GM19467 (cell line): ENCODE data around the gene FHAD1.
"Not testable (repeated sequence)": the region's sequence is repeated elsewhere in the genome, so short reads cannot be mapped to it uniquely, and the experiment has no call there.

Experiments
- ATAC-seq: cut with Tn5 transposase; IDR thresholded peaks from one replicate; pipeline ENCODE4 v1.9.1; 2021; ENCODE audit warnings: mild to moderate bottlenecking, moderate library complexity; ENCODE audit not compliant: unreplicated experiment

FHAD1 gene

GRCh38 chr1:15303935-15304334, 56.9 kb downstream of the FHAD1 start:
- ATAC-seq, result no peak

- no peak for ATAC-seq
Observed at GRCh38 chr1:15304708-15305467, 57.9 kb downstream of the FHAD1 start.

- no peak for ATAC-seq
Observed at GRCh38 chr1:15305468-15305770, 58.4 kb downstream of the FHAD1 start.

- ATAC-seq, result not testable (repeated sequence)
Observed at GRCh38 chr1:15306352-15306751, 59.3 kb downstream of the FHAD1 start.

- ATAC-seq, result no peak
Observed at GRCh38 chr1:15308135-15308534, 61.1 kb downstream of the FHAD1 start.

- ATAC-seq, result no peak
Observed at GRCh38 chr1:15308621-15309027, 61.6 kb downstream of the FHAD1 start.

GRCh38 chr1:15309687-15310086, 62.7 kb downstream of the FHAD1 start:
- no peak for ATAC-seq

GRCh38 chr1:15310544-15310943, 63.5 kb downstream of the FHAD1 start:
- ATAC-seq, result no peak

- ATAC-seq, result no peak
Observed at GRCh38 chr1:15311122-15311822, 64.2 kb downstream of the FHAD1 start.

- ATAC-seq, result no peak
Observed at GRCh38 chr1:15311880-15312279, 64.9 kb downstream of the FHAD1 start.

GRCh38 chr1:15312626-15313411, 65.8 kb downstream of the FHAD1 start:
- ATAC-seq, result no peak

GRCh38 chr1:15314328-15315281, 67.6 kb downstream of the FHAD1 start:
- ATAC-seq, result no peak

GRCh38 chr1:15315815-15316214, 68.8 kb downstream of the FHAD1 start:
- ATAC-seq, result no peak

GRCh38 chr1:15316510-15316909, 69.5 kb downstream of the FHAD1 start:
- no peak for ATAC-seq

GRCh38 chr1:15320267-15320666, 73.2 kb downstream of the FHAD1 start:
- ATAC-seq, result no peak

- ATAC-seq, result no peak
Observed at GRCh38 chr1:15321601-15322000, 74.6 kb downstream of the FHAD1 start.

- no peak for ATAC-seq
Observed at GRCh38 chr1:15322648-15323350, 75.8 kb downstream of the FHAD1 start.

- no peak for ATAC-seq
Observed at GRCh38 chr1:15323351-15323988, 76.4 kb downstream of the FHAD1 start.

- no peak for ATAC-seq
Observed at GRCh38 chr1:15323989-15324868, 77.2 kb downstream of the FHAD1 start.
